ENCODE results near the gene KRT82. TPM values are rescaled to one million over a fixed set of nuclear protein-coding genes. Genes with fewer than 3 reads are reported as not detected.
A peak's percentile ranks its signal among the peaks of the same experiment; 100 is the strongest.

KRT82 gene
- total RNA-seq, 1 donor from 2014 or later: not detected

- intact Hi-C loops (cut with DNase I): no loop called here
- Histone ChIP-seq H3K4me3 (no peak overlapping the region), H3K36me3 (no peaks in the 10 kb centered on the region), H3K9me3 (no peaks in the 10 kb centered on the region), H3K4me1 (peaks cover 27% of the 10 kb centered on the region), H3K27me3 (no peaks in the 10 kb centered on the region), H3K27ac (no peak overlapping the region)
- TF ChIP-seq POLR2A (IDR thresholded peaks at IDR 0.05) (no peak), POLR2AphosphoS5 (IDR thresholded peaks at IDR 0.05; ENCODE audit: insufficient read depth in 1 of 2, low read depth in 1 of 2) (no peak)
- TF ChIP-seq, protein P1, sequence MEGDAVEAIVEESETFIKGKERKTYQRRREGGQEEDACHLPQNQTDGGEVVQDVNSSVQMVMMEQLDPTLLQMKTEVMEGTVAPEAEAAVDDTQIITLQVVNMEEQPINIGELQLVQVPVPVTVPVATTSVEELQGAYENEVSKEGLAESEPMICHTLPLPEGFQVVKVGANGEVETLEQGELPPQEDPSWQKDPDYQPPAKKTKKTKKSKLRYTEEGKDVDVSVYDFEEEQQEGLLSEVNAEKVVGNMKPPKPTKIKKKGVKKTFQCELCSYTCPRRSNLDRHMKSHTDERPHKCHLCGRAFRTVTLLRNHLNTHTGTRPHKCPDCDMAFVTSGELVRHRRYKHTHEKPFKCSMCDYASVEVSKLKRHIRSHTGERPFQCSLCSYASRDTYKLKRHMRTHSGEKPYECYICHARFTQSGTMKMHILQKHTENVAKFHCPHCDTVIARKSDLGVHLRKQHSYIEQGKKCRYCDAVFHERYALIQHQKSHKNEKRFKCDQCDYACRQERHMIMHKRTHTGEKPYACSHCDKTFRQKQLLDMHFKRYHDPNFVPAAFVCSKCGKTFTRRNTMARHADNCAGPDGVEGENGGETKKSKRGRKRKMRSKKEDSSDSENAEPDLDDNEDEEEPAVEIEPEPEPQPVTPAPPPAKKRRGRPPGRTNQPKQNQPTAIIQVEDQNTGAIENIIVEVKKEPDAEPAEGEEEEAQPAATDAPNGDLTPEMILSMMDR (IDR thresholded peaks at IDR 0.05): no peak
- no peak for DNase-seq (ENCODE audit: extremely low spot score in 2 of 2)
Observed at GRCh38 chr12:52419656-52420055, 13.5 kb upstream of the KRT82 start.

DNA sequence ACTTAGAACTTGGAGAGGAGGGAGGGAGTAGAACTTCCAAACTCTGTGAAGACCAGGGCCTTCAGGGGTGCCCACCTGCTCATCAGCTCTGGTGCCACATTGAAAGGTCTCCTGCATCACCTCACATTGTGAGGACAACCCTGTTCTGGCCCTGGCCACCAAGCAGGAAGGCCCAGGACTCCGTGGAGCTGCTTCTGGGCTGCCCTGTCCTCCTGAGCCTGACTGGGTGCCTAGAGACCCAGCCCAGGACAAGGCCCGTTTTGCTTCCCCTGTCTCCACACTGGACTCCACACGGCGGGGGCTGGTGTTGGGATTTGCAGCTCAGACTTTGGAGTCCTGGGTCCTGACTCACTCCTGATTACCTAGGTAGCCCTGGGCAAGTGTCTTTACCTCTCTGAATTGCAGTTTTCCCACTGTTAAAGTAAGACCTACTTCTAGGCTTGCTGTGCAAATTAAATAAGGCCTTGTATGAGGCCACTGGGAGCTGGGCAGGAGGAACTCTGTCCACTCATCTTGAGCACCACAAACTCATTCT is 12.5 kb upstream of the KRT82 start:
- no peaks in the 10 kb centered on the region for H3K9me3 ChIP-seq
- H3K36me3 ChIP-seq: no peaks in the 10 kb centered on the region
- intact Hi-C loops (cut with DNase I): no loop called here

DNA sequence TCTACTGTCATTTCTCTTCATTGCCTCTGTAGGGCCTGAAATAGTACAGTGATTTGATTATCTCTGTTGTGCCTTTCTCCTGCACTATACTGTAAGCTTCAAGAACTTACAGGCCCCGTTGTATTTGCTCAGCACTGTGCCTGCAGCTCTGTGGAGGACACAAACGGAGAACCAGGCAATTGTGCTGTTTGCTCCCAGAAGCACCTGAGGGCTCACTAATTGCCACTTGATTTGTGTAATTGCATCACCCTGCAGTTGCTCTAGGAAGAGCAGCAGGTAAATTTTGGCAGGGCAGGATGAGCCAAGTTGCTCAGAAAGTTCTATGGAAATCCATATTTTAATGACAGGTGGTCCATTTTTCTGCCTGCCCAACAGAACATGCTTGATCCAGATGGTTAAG is 11.6 kb upstream of the KRT82 start:
- no peak for DNase-seq (ENCODE audit: extremely low spot score in 2 of 2)
- Histone ChIP-seq H3K27me3 (no peaks in the 10 kb centered on the region), H3K27ac (peak overlapping the region; percentile 76), H3K9me3 (no peaks in the 10 kb centered on the region), H3K4me3 (no peak overlapping the region), H3K36me3 (no peaks in the 10 kb centered on the region), H3K4me1 (peaks cover 14% of the 10 kb centered on the region)
- intact Hi-C loops (cut with DNase I): no loop called here
- TF ChIP-seq, protein P1 (IDR thresholded peaks at IDR 0.05): no peak

More for the DNA sequence above, 12.5 kb upstream of the KRT82 start:
- Histone ChIP-seq H3K4me1 (peaks cover 21% of the 10 kb centered on the region), H3K27ac (no peak overlapping the region), H3K27me3 (no peaks in the 10 kb centered on the region), H3K4me3 (no peak overlapping the region)
- no peak for DNase-seq (ENCODE audit: extremely low spot score in 2 of 2)
- no peak for TF ChIP-seq POLR2A (IDR thresholded peaks at IDR 0.05)
- TF ChIP-seq POLR2AphosphoS5 (IDR thresholded peaks at IDR 0.05; ENCODE audit: insufficient read depth in 1 of 2, low read depth in 1 of 2): no peak
- TF ChIP-seq, protein P1 (IDR thresholded peaks at IDR 0.05): no peak

DNA sequence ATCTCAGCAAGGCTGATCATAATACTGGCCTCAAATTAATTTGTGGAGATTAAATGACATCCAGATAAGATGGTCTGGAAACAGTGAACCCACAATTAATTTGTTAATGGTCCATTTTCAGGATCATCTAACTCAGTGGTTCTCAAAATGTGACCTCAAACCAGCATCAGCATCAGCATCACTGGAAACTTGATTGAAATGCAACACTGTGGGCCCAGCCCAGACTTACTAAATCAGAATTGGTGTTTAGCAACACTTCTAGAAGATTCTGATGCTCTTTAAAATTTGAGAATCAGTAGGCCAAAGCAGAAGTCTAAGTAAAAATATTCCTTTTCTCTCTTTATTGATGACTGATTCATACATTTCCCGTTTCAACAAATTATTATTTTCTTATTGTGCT is 10.7 kb upstream of the KRT82 start:
- no peak for DNase-seq (ENCODE audit: extremely low spot score in 2 of 2)
- intact Hi-C loops (cut with DNase I): no loop called here
- Histone ChIP-seq H3K27ac (peak overlapping the region; percentile 76), H3K4me3 (no peak overlapping the region), H3K27me3 (no peaks in the 10 kb centered on the region), H3K36me3 (no peaks in the 10 kb centered on the region), H3K4me1 (peaks cover 14% of the 10 kb centered on the region), H3K9me3 (no peaks in the 10 kb centered on the region)
- TF ChIP-seq POLR2AphosphoS5 (IDR thresholded peaks at IDR 0.05; ENCODE audit: insufficient read depth in 1 of 2, low read depth in 1 of 2) (no peak), POLR2A (IDR thresholded peaks at IDR 0.05) (no peak)
- TF ChIP-seq, protein P1 (IDR thresholded peaks at IDR 0.05): no peak

DNA sequence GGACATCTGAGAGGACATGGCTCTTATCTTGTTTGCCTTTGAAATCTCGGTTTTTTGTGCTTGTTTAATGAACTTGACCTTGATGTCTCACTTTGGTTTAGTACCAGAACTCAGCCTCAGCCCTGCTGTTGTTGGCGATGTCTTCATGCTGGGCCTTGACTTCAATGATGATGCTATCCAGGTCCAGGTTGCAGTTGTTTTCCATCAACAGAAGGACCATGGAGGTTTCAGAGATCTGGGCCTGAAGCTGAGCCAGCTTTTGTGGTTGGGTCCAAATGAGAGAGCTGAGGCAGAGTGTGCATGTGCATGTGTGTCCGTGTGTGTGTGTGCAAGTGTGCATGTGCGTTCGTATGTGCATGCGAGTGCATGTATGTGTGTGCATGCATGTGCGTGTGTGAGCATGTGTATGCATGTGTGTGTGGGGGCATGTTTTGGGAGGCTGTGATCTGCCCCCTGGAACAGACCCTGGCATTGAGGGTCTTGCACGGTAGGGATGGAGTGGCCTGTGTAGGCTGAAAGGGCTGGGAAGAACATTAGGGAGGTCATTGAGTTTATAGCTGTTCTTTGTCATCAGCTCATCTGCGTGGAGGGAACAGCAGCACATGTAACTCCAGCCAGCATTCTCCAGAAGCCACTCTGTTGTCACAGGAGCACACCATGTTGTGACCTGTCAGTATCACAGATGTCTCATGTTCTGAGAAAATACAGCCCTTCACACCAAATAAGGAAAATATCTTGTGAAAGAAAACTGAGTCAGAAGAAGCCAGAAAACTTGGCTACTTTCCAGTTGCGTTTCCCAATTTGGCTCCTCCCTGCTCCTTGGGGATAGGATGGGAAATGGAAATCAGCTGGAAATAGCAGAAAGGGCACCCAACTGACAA is 10.0 kb upstream of the KRT82 start:
- TF ChIP-seq POLR2AphosphoS5 (IDR thresholded peaks at IDR 0.05; ENCODE audit: insufficient read depth in 1 of 2, low read depth in 1 of 2) (peak; percentile 26 to 84), POLR2A (IDR thresholded peaks at IDR 0.05) (no peak)
- no peaks in the 10 kb centered on the region for H3K27me3 ChIP-seq
- no peaks in the 10 kb centered on the region for H3K9me3 ChIP-seq
- peaks cover 14% of the 10 kb centered on the region for H3K4me1 ChIP-seq
- H3K4me3 ChIP-seq: no peak overlapping the region
- H3K27ac ChIP-seq: peak overlapping the region; percentile 76
- H3K36me3 ChIP-seq: no peaks in the 10 kb centered on the region
- intact Hi-C loops (cut with DNase I): no loop called here
- peak in 1 of 2 donors; percentile 94 for DNase-seq (ENCODE audit: extremely low spot score in 2 of 2)

All from vagina (tissue), 2 donors.